GM19463 (cell line): ENCODE data around the gene WDR74.
"Not testable (repeated sequence)": the region's sequence is repeated elsewhere in the genome, so short reads cannot be mapped to it uniquely, and the experiment has no call there.

ENCODE experiments used
- ATAC-seq: cut with Tn5 transposase; IDR thresholded peaks from one replicate; pipeline ENCODE4 v1.9.1; 2021; ENCODE audit warnings: mild to moderate bottlenecking, moderate library complexity; ENCODE audit not compliant: unreplicated experiment

The WDR74 gene

DNA sequence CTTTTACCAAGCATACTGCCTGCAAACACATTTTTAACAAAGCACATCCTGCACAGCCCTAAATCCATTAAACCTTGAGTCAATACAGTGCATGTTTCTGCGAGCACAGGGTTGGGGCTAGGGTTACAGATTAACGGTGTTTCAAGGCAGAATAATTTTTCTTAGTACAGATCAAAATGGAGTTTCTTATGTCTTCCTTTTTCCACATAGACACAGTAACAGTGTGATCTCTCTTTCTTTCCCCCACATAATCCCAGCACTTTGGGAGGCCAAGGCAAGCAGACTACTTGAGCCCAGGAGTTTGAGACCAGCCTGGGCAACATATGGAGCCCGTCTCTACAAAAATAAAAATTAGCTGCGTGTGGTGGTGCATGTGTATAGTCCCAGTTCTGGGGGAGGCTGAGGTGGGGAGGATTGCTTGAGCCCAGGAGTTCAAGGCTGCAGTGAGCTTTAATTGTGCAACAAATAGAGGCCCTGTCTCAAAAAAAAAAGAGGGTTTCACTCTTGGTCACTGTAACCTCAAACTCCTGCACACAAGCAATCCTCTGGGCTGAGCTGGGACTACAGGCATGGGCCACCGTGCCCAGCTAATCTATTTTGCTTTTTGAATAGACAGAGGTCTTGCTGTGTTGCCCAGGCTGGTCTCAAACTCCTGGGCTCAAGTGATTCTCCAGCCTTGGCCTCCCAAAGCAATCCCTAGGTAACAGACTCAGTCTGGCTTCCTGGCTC lies 21.6 kb upstream of the WDR74 start:
- no peak for ATAC-seq

DNA sequence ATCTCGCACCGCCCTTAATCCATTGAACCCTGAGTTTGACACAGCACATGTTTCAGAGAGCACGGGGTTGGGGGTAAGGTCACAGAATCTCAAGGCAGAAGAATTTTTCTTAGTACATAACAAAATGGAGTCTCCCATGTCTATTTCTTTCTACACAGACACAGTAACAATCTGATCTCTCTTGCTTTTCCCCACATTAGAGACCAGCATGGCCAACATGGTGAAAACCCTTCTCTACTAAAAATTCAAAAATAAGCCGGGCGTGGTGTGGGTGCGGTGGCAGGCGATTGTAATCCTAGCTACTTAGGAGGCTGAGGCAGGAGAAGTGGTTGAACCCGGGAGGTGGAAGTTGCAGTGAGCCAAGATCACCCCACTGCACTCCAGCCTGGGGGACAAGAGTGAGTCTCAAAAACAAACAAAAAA lies 19.9 kb upstream of the WDR74 start:
- not testable (repeated sequence) for ATAC-seq

DNA sequence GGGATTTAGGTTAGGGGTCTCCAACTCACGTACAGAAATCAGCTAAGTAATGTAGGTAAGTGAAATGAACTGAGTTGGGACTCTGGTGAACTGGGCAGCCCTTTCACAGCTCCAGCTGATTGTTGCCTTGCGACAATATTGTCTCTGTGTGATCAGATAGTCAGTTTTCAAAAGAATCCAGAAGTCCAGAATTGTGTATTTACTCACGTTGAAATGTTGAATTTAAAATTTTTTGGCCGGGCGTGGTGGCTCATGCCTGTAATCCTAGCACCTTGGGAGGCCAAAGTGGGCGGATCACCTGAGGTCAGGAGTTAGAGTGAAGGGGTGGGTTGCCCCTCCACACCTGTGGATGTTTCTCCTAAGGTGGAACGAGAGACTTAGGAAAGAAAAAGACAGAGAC lies 18.8 kb upstream of the WDR74 start:
- no peak for ATAC-seq

DNA sequence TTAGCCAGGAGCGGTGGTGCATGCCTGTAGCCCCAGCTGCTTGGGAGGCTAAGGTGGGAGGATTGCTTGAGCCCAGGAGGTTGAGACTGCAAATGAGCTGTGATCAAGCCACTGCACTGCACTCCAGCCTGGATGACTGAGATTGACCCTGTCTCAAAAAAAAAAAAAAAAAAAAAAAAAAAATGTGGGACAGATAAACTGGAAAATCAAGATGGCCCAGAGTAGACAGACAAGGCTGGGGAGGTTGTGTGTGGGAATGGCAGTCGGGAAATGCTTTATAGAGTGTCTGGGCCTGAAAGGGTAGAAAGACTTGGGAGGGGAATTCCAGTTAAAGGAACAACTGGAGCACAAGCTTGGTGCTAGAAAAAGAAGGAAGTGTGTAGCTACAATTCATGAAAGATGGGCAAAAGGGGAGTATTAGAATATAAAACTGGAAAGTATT lies 18.2 kb upstream of the WDR74 start:
- no peak for ATAC-seq

DNA sequence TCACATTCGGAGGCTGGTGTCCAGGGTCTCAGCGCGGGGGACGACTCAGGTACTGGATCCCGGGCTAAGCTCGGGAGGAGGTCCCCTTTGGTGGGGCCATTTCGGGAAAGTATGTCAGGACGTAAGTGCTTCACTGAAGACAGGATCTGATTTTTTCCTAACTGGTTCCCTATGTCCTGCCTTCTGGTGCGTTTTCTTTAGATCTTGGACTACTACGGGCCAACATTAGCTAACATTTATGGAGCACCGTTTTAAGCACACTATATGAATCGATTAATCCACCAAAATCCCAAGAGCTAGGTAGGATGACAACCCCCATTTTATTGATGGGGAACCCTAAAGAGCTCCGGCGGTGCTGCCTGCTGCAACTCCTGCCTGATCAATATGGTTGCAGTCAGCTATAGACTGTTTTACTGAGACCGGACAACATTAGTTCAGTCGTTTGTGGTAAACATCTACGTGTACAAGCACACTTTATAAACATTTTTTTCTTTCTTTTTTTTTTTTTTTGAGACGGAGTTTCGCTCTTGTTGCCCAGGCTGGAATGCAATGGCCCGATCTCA lies 17.0 kb upstream of the WDR74 start:
- ATAC-seq, result no peak

DNA sequence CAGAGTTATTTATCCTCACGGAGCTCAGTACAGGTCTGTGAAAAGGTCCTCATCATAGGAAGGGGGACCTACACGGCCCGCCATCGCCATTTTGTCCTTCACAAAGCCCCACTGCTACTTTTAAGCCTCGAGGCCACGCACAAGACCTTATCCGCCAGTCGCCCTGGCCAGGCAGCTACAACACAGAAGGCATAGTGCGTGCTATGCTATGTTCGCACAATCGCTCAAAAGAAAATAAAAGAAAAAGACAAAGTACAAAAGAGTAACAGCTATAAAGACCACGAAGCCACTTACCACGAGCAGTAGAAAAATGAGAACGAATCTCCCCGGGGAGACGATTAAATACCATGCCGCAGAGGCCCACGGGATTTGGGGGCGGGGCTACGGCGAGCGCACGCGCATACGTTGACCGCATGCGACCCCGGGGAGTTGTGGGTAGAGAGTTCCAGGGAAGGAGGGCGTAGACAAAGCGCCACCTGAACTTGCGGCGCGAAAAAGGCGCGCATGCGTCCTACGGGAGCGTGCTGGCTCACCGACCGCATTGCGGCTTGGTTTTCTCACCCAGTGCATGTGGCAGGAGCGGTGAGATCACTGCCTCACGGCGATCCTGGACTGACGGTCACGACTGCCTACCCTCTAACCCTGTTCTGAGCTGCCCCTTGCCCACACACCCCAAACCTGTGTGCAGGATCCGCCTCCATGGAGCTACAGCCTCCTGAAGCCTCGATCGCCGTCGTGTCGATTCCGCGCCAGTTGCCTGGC lies 16.4 kb upstream of the WDR74 start:
- ATAC-seq, result peak; percentile 92

DNA sequence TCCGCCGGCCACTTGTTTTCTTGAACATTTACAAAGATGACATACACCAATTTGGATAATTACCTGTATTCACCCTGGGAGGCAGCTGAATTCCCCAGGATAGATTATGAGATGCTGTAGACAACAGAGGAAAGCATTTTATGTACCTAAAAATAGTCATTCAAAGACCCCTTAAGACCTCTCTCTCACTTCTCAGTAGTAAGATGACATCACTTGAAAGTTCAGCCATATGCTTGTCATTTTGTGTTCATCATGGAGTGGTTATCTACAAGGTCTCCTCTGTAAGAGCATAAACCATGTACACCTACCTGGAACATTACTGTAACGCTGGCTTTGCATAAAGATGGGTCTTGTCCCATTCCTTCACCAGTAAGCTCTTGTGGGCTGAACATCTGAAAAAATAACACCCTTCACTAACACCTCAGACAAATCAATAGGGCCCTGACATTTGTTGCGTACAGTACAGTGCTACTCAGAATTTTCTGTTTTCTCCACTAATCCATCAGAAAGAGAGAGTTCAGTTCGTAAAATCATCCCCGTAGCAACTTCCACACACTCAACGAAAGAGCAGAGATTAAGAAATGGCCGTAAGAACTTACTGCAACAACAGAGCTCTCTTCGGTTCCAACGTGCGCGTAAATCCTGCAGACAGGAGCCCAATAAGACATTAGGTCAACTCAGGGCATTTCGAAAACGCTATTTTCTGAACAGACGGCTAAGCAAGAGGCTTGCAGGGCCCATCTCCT lies 15.6 kb upstream of the WDR74 start:
- ATAC-seq, result no peak

DNA sequence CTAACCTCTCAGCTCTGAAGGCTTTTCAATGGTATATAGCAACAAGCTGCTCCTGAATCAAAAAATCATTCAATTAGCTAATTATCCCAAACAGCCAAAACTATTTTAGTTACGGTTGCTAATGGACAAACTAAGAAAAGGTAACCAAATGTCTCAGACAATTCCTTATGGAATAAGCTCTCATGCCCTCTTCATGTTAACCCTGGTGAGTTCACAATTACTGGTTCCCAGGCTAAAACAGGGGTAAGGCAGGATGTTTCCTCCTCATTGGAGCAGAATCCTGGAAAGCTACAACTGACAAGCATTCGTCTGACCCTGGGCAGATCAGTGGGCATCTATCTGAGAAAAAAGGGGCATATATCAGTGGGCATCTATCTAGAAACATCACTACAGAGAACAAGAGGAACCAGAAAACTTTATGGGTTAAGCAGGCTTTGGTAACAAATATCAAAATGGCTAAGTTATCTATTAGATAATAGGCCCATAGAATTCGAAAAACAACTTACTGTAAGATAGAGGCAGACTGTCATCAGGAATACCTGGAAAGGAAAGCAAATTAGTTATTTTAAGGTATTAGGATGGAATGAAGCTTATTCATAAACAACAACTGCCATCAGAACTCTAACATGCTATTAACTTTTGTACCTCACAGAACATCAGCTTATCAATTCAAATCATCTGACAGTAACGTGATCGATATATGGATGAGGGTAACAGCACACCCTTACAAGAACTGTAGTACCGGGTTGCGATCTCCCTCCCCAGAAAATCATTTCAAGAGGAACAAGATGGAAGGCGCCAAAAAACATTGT lies 14.8 kb upstream of the WDR74 start:
- ATAC-seq, result no peak

DNA sequence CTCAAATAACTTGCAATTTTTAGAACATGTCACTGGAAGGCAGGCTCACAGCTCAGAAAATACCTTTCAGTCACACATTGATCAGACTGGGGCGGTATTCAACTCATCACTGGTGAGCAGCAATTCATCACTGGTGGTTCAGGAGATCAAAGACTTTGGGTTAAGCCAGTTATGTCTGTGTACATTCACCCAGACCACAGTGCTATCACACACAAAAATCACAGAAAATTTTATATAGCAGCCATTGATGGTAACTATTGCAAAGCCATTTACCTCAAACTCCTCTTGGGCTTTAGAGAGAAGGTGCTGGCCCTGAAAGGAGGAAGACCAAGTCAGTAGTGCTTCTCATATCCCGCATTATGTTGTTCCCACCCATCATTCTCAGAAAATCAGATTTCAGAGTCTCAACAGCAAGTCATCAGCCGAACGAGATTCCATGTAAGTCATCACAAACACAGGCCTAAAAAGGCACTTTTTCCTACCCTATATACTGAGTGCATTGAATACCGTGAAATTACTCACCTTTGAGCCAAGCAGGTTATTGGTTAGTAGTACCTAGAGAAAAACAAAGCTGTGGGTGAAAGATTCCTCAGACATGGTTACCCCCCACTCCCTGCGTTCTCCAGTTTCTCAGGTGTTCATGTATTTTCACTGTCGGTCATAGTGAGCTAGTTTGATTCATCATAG lies 14.0 kb upstream of the WDR74 start:
- no peak for ATAC-seq

DNA sequence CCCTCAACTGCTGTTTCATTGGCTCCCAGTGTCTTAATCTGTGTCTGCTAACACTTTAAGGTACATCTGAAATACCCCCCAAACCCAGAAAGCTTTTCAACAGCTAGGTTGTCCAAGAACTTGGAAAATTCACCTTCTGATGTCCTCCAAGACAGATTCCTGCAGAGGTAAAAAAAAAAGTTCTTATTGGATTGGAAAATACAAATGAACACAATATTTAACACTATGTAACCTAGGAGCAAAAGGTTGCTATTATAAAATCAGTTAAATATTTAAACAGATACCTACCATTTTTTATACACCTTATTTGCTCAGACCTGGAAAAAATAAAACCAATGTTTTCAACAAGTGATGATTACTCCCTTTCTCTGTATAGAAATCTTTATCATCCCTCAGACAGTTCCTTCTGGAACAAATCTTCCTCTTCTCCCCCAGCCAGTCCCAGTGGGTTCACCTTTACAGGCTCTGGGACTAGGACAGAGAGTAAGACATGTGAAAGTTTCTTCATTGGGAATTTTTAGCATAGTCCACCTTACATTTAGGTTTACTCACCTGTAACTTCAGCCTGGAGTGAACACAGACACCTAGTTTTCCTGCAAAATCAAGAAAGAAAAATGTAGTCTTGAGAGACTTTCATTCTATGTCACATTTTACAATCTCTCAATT lies 13.3 kb upstream of the WDR74 start:
- no peak for ATAC-seq

DNA sequence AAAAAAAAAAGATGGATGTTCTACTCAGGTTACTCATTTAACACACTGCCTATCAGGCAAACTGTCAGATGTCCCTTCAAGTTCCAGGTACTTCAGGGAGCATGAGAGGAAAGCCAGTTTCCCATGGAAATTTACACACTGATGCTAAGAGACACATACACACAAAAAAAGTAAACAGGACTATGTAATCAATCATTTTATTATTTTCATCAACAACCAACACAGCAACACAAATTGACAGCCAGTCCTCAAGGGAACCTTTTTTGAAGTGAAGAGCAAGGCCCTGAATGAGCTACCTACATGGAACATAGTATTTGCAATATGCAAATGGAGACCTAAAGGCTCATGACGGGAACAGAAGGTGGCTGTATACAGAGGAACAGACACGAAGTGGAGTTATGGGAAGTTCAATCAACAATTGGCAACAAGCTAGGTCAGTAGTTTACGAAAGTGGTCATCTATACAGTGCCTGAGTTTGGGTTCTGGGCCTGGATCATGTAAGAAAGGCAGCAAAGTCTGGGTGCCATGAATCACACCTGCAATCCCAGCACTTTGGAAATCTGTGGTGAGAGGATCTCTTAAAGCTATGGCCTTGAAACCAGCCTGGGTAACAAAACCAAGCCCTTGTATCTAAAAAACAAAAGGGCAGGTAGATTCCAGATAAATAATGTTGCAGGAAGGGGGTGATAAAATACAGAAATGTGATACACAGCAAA lies 12.6 kb upstream of the WDR74 start:
- no peak for ATAC-seq

DNA sequence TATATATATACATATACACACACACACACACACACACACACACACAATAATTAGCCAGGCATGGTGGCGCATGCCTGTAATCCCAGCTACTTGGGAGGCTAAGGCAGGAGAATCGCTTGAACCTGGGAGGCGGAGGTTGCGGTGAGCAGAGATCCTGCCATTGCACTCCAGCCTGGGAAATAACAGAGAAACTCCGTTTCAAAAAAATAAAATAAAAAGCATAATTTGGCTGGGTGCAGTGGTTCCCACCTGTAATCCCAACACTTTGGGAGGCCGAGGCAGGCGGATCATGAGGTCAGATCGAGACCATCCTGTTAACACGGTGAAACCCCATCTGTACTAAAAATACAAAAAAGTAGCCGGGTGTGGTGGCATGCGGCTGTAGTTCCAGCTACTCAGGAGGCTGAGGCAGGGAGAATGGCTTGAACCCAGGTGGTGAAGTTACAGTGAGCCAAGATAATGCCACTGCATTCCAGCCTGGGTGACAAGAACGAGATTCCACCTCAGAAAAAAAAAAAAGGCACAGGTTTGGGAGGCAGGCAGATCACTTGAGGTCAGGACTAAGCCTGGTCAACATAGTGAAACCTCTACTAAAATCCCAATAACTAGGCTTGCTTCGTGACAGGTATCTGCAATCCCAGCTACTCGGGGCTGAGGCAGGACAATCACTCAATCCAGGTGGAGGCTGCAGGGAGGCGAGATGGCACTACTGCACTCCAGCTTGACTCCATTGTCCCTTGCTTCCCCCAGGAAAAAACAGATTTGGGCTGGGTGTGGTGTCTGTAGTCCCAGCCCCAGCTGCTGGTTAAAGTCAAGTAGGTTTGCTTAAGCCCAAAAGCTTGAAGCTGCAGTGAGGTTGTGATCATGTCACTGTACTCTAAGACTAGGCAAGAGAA lies 11.8 kb upstream of the WDR74 start:
- no peak for ATAC-seq

DNA sequence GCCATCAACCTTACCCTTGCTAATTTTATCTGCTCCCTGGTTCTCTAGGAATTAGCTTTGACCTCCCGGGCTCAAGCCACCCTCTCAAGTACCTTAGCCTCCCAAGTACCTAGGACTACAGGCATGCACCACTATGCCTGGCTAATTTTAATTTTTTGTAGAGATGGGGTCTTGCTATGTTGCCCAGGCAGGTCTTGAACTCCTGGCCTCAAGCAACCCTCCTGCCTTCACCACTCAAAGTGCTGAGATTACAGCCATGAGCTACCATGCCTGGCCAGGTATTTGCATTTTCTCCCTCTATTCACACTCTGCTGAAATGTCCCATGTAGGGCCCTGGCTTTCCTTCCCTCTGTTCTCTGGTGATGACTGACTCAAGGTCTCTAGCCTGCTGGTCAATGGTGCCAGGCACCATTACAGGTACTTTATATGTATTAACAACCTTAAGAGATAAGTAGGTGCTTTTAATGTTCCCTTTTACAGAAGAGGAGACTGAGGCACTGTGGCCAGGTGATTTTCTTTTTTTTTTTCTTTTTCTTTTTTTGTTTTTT lies 8.5 kb upstream of the WDR74 start:
- ATAC-seq, result no peak

DNA sequence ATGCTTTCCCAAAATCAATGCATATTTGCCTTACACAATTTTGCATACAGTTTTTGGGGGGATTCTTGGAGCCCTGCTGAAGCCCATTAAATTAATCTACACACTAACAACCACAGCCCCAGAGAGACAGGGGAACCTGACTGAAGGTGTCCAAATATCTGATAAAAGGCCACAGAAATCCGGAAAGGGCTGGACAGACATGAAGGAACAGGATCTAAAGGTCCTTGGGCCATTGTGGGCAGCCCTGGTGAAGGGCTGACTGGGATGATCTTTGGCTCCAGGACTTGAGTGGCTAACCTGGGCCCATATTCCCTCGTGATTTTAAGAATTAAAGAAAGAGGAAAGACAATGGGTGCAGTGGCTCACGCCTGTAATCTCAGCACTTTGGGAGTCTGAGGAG lies 6.8 kb upstream of the WDR74 start:
- no peak for ATAC-seq

DNA sequence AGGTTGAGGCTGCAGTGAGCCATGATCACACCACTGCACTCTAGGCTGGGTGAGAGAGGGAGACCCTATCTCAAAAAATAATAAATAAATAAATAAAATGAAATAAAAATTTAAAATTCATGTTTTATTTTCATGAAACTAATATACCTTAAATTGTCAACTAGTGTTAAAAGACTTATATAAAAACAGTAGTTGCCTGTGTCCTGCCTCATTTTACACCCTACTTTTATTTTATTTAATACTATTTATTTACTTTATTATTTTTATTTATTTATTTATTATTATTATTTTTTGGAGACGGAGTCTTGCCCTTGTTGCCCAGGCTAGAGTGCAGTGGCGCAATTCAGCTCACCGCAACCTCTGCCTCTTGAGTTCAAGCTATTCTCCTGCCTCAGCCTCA lies 4.8 kb upstream of the WDR74 start:
- no peak for ATAC-seq

DNA sequence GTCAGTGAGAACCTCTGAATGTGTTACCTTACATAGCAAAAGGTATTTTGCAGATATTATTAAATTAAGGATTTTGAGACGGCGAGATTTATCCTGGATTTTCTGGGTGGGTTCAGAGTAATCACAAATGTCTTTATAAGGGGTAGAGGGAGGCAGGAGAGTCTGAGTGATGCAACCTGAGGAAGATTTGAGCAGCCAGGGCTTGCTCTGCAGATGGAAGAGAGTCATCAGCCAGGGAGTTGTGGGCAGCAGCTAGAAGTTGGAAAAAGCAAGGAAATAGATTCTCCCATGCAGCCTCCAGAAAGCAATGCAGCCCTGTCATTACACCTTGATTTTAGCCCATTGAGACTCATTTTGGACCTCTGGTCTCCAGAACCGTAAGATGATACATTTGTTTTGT lies 4.1 kb upstream of the WDR74 start:
- no peak for ATAC-seq

DNA sequence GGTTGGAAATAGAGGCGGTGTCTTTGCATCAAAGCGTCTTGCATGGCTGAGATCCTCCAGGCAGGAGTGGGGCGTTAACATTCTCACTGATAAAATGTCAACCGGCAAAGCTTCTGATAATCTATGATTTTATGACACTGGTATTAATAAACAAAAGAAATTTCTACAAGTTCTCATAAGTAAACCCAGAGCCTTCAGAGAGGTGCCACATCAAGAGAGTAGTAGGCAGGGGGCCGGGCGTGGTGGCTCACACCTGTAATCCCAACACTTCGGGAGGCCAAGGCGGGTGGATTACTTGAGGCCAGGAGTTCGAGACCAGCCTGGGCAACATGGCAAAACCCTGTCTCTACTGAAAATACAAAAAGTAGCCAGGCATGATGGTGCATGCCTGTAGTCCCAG lies 3.5 kb upstream of the WDR74 start:
- not testable (repeated sequence) for ATAC-seq
